OCI-M1 (cell line): ENCODE results near the gene ZNF333.
"Not testable (repeated sequence)": the region's sequence is repeated elsewhere in the genome, so short reads cannot be mapped to it uniquely, and the experiment has no call there.

Source experiments
- DNase-seq: peaks from one replicate; lab custom pipeline; 2025; lab: John Stamatoyannopoulos, UW

The ZNF333 gene

GRCh38 chr19:14768001-14768400 lies 78.2 kb downstream of the ZNF333 start:
- DNase-seq, result no peak

GRCh38 chr19:14769201-14769600 lies 79.4 kb downstream of the ZNF333 start:
- no peak for DNase-seq

GRCh38 chr19:14770136-14770535 lies 80.3 kb downstream of the ZNF333 start:
- DNase-seq, result no peak

- DNase-seq, result no peak
These were observed 81.3 kb downstream of the ZNF333 start for GRCh38 chr19:14770944-14771839.

GRCh38 chr19:14772467-14772866 lies 82.6 kb downstream of the ZNF333 start:
- no peak for DNase-seq

- DNase-seq, result no peak
These were observed 83.1 kb downstream of the ZNF333 start for GRCh38 chr19:14772995-14773394.

- DNase-seq, result not testable (repeated sequence)
These were observed 83.9 kb downstream of the ZNF333 start for GRCh38 chr19:14773722-14774121.

- no peak for DNase-seq
These were observed 84.5 kb downstream of the ZNF333 start for GRCh38 chr19:14774373-14774772.

- DNase-seq, result not testable (repeated sequence)
These were observed 85.5 kb downstream of the ZNF333 start for GRCh38 chr19:14775326-14775725.

- DNase-seq, result peak; percentile 64
These were observed 86.2 kb downstream of the ZNF333 start for GRCh38 chr19:14775869-14776586.

GRCh38 chr19:14777645-14778044 lies 87.8 kb downstream of the ZNF333 start:
- DNase-seq, result not testable (repeated sequence)

GRCh38 chr19:14778110-14778845 lies 88.4 kb downstream of the ZNF333 start, which contains the start of gene ADGRE2:
ADGRE2 (minus strand) TSS chr19:14778560; CDS start chr19:14776756, 1,804 bp downstream.
- not testable (repeated sequence) for DNase-seq

GRCh38 chr19:14779151-14779550 lies 89.3 kb downstream of the ZNF333 start:
- no peak for DNase-seq

- not testable (repeated sequence) for DNase-seq
These were observed 90.9 kb downstream of the ZNF333 start for GRCh38 chr19:14780622-14781225.

GRCh38 chr19:14781713-14782536 lies 92.1 kb downstream of the ZNF333 start:
- not testable (repeated sequence) for DNase-seq

GRCh38 chr19:14782626-14783409 lies 93.0 kb downstream of the ZNF333 start:
- DNase-seq, result no peak
